Lung (tissue), 12 donors: ENCODE data around the gene TMEM151A. TPM values are rescaled to one million over a fixed set of nuclear protein-coding genes. Genes with fewer than 3 reads are reported as not detected.

ENCODE experiments used
- ATAC-seq: fragments of 200-7000 bp; cut with Tn5 transposase; one replicate; pipeline ENCODE4 v1.9.1; 2020; ENCODE audit warnings: moderate number of reproducible peaks; ENCODE audit not compliant: insufficient read depth, low FRiP score
- DNase-seq, 3 donors: peaks; one replicate each; pipeline ENCODE4 v3.0.0-alpha.2; 2013 to 2017
- H3K27ac ChIP-seq, 2 donors: one replicate each; pipeline ENCODE4 v1.5.1; 2013; ENCODE audit warnings: mild to moderate bottlenecking in 2 of 2, moderate library complexity in 2 of 2, control low read depth in 1 of 2, inconsistent platforms in 1 of 2, low read depth in 1 of 2, low read length in 1 of 2
- H3K27me3 ChIP-seq, 3 donors: one replicate each; pipeline ENCODE4 v1.5.1; 2013; ENCODE audit warnings: low read length in 2 of 3; ENCODE audit not compliant: control insufficient read depth in 3 of 3, insufficient read depth in 3 of 3
- H3K36me3 ChIP-seq, 4 donors: one replicate each; pipeline ENCODE4 v1.5.1; 2013; ENCODE audit warnings: low read length in 4 of 4, mild to moderate bottlenecking in 1 of 4, moderate library complexity in 1 of 4; ENCODE audit not compliant: control insufficient read depth in 4 of 4, insufficient read depth in 4 of 4
- H3K4me1 ChIP-seq, 5 donors: one replicate each; pipeline ENCODE4 v1.5.1; 2013; ENCODE audit warnings: low read length in 5 of 5, mild to moderate bottlenecking in 2 of 5, moderate library complexity in 1 of 5; ENCODE audit not compliant: control insufficient read depth in 5 of 5, insufficient read depth in 5 of 5
- H3K4me3 ChIP-seq: one replicate; pipeline ENCODE4 v1.5.1; 2013; ENCODE audit warnings: mild to moderate bottlenecking, control low read depth, moderate library complexity
- H3K9ac ChIP-seq, 2 donors: one replicate each; pipeline ENCODE4 v1.5.1; 2013; ENCODE audit warnings: low read length in 2 of 2, control low read depth in 1 of 2; ENCODE audit not compliant: insufficient read depth in 1 of 2
- H3K9me3 ChIP-seq, 4 donors: one replicate each; pipeline ENCODE4 v1.5.1; 2013; ENCODE audit warnings: low read length in 3 of 4, mild to moderate bottlenecking in 1 of 4, moderate library complexity in 1 of 4; ENCODE audit not compliant: control insufficient read depth in 4 of 4, insufficient read depth in 3 of 4
- CTCF ChIP-seq: IDR thresholded peaks from 2 replicates; pipeline ENCODE4 v1.5.1; 2012; ENCODE audit warnings: mild to moderate bottlenecking; ENCODE audit errors: control extremely low read depth, extremely low read depth
- WGBS, 2 donors: extraction: QIAGEN DNeasy Blood & Tissue Kit; methylation state at CpG; one replicate each; pipeline ENCODE4 v1.1.7; 2013; 5-methylcytosine and 5-hydroxymethylcytosine counted together
- polyA plus RNA-seq, 2 donors: library from polyadenylated mRNA; stranded (reverse); fragments of 200-250 nt; gene quantifications; one replicate each; pipeline ENCODE4 v1.2.1, GENCODE V29; 2013
- total RNA-seq, 2 donors: library from RNA; depleted of rRNA in 1 of 2; stranded (reverse); fragments of >200 nt in 1 of 2; gene quantifications; one replicate each; pipeline ENCODE4 v1.2.1, GENCODE V29; 2014 to 2021
- donor health status: control.
- donor health status: control.
- donor health status: Bipolar disorder and iron deficiency.
- donor health status: healthy.
- donor health status: DM: yes; HTN: yes; CAD: no.

TMEM151A gene
- total and polyA plus RNA-seq, 4 donors = 0.09 to 0.91 (median 0.25) TPM

GRCh38 chr11:66286699-66287098 lies 5.0 kb upstream of the TMEM151A start:
- 88 to 93% methylated on average over 5 of the region's 5 CpGs for whole genome bisulfite sequencing, 2 donors
- TF ChIP-seq CTCF = no peak
- peaks cover 0 to 8% (median 6%) of the 10 kb centered on the region in 3 donors for H3K27me3 ChIP-seq
- ATAC-seq = no peak
- peaks cover 3 to 18% (median 10%) of the 10 kb centered on the region in 4 donors for H3K36me3 ChIP-seq
- no peak overlapping the region for H3K27ac ChIP-seq
- peaks cover 4 to 19% (median 12%) of the 10 kb centered on the region in 5 donors for H3K4me1 ChIP-seq
- no peak overlapping the region for H3K4me3 ChIP-seq
- DNase-seq = no peak
- H3K9ac ChIP-seq = no peak overlapping the region
- H3K9me3 ChIP-seq = no peaks in the 10 kb centered on the region

- 51 to 69% methylated on average over 10 of the region's 10 CpGs for WGBS, 2 donors
- TF ChIP-seq CTCF = no peak
- peaks cover 3 to 18% (median 10%) of the 10 kb centered on the region in 4 donors for H3K36me3 ChIP-seq
- peaks cover 0 to 21% (median 12%) of the 10 kb centered on the region in 5 donors for H3K4me1 ChIP-seq
- H3K4me3 ChIP-seq = no peak overlapping the region
- H3K9me3 ChIP-seq = no peaks in the 10 kb centered on the region
- no peak overlapping the region for H3K27ac ChIP-seq
- DNase-seq (no peak), ATAC-seq (no peak)
- H3K9ac ChIP-seq = no peak overlapping the region
- H3K27me3 ChIP-seq = peaks cover 0 to 8% (median 7%) of the 10 kb centered on the region in 3 donors
These were observed 4.3 kb upstream of the TMEM151A start for GRCh38 chr11:66287211-66287888.

- TF ChIP-seq CTCF = no peak
- H3K27me3 ChIP-seq = peaks cover 0 to 14% (median 14%) of the 10 kb centered on the region in 3 donors
- H3K4me1 ChIP-seq = peaks cover 0 to 22% (median 12%) of the 10 kb centered on the region in 5 donors
- DNase-seq = peak in 2 of 3 donors; percentile 29 to 31
- peak overlapping the region; percentile 93 to 97 for H3K27ac ChIP-seq
- H3K36me3 ChIP-seq = peaks cover 3 to 17% (median 10%) of the 10 kb centered on the region in 4 donors
- 40 to 45% methylated on average over 20 of the region's 20 CpGs for WGBS, 2 donors
- H3K9me3 ChIP-seq = no peaks in the 10 kb centered on the region
- peak overlapping the region; percentile 90 for H3K4me3 ChIP-seq
- peak overlapping the region; percentile 69 to 96 for H3K9ac ChIP-seq
- no peak for ATAC-seq
These were observed 3.6 kb upstream of the TMEM151A start for GRCh38 chr11:66287889-66288670.
